Measurements from ENCODE around the gene SHH.

DNA sequence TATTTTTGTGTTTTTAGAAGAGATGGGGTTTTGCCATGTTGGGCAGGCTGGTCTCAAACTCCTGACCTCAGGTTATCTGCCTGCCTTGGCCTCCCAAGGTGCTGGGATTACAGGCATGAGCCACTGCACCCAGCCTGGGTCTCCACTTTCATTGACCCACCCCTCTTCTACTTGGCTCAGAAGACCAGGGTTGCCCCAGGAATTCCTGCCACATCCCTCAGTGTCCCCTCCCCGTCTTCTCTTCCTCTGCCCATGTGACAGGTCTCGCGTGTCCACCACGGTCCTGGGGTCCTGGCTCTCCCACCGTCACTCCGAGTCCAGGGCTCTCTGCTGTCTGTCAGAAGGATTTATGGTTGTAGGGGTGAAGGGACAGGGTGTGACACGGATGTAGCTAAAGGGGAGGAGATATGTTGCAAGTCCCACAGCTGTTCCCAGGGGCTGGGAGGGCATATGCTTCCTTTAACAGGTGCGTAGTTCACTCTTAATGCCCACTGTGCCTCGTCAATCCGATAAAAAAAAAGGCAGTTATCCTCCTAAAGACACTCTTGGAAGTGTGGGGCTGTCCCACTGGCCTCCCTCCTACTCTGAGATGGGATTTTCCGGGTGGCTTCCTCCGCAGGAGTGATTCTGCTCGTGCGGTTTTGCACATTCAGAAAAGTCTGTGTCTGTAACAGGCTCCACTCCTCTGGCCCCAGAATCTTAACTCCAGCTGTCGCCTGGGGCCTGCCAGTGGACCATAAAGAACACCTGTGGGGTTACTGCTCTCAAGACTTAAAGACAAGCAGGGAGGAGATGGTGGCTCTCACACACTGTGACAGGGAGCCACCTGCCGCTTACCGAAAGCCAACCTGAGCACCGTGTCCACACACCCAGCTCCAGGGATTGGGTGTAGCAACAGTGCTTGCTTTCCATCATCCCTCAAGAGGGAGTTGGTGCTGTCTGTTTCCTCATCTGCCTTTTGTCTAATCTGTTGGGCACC, 36.7 kb upstream of the SHH start:
- TF ChIP-seq, protein P1, sequence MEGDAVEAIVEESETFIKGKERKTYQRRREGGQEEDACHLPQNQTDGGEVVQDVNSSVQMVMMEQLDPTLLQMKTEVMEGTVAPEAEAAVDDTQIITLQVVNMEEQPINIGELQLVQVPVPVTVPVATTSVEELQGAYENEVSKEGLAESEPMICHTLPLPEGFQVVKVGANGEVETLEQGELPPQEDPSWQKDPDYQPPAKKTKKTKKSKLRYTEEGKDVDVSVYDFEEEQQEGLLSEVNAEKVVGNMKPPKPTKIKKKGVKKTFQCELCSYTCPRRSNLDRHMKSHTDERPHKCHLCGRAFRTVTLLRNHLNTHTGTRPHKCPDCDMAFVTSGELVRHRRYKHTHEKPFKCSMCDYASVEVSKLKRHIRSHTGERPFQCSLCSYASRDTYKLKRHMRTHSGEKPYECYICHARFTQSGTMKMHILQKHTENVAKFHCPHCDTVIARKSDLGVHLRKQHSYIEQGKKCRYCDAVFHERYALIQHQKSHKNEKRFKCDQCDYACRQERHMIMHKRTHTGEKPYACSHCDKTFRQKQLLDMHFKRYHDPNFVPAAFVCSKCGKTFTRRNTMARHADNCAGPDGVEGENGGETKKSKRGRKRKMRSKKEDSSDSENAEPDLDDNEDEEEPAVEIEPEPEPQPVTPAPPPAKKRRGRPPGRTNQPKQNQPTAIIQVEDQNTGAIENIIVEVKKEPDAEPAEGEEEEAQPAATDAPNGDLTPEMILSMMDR (IDR thresholded peaks at IDR 0.05), result no peak
- no peak for TF ChIP-seq POLR2A (IDR thresholded peaks at IDR 0.05)

All from tibial nerve (tissue), 3 donors.